Spleen (tissue), 7 donors: ENCODE data around the gene PITPNC1.

Experiments used
- CTCF ChIP-seq, 11 experiments: fragments of 200-600 bp in 7 of 11; fragments of 450-650 bp in 4 of 11; sonication (generic) in 4 of 11; IDR thresholded peaks in 8 of 11; conservative IDR thresholded peaks in 3 of 11; 1 replicate in 7 of 11; 2 replicates in 4 of 11; pipeline versions ENCODE4 v1.4.0 to v1.8.0; 2016 to 2021; ENCODE audit warnings: antibody characterized with exemption in 11 of 11, inconsistent platforms in 4 of 11, mild to moderate bottlenecking in 1 of 11
- POLR2A ChIP-seq, 3 donors: fragments of 450-650 bp; IDR thresholded peaks; one replicate each; pipeline ENCODE4 v1.5.1; 2017; ENCODE audit warnings: antibody characterized with exemption in 3 of 3, mild to moderate bottlenecking in 1 of 3
- donor health status: DM: no; HTN: no; CAD: no; lungs with moderate emphysema.
- donor health status: DM: no; HTN: no; CAD: no.
- donor health status: DM: no; HTN: no; CAD: no.

DNA sequence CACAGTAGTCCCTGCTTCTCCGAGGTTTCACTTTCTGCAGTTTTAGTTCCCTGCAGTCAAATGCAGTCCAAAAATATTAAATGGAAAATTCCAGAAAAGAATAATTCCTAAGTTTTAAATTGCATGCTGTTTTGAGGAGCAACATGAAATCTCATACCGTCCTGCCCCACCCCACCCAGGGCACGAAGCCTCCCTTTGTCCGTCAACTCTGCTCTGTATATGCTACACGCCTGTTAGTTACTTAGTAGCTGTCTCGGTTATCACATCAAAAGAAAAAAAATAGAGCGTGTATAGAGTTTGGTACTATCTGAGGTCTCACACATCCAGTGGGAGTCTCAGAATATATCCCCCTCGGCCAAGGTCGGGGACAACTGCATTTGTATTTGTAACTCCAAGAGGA is 211.2 kb downstream of the PITPNC1 start:
- TF ChIP-seq CTCF (IDR thresholded peaks at IDR 0.05 in 8 of 11, conservative IDR thresholded peaks at IDR 0.05 in 3 of 11) (no peak), POLR2A (IDR thresholded peaks at IDR 0.05) (no peak)
